HepG2 (cell line): Measurements from ENCODE around the gene BRI3BP. TPM values are rescaled to one million over a fixed set of nuclear protein-coding genes. Genes with fewer than 3 reads are reported as not detected.

Experiments
- ARID2 ChIP-seq: sonication (generic); formaldehyde crosslinking; IDR thresholded peaks from 2 replicates; pipeline ENCODE4 v1.8.1; 2022; ENCODE audit warnings: mild to moderate bottlenecking, missing genetic modification reagents, borderline replicate concordance
- CBFB ChIP-seq: sonication (generic); formaldehyde crosslinking; IDR thresholded peaks from 2 replicates; pipeline ENCODE4 v1.4.0; 2020; ENCODE audit warnings: missing genetic modification reagents
- CSRNP2 ChIP-seq: sonication (generic); formaldehyde crosslinking; conservative IDR thresholded peaks from 2 replicates; pipeline ENCODE4 v1.8.0; 2022; ENCODE audit warnings: low read depth, missing genetic modification reagents
- ETV5 ChIP-seq: IDR thresholded peaks from 2 replicates; pipeline ENCODE4 v1.6.1; 2018; ENCODE audit warnings: missing biosample characterization, missing genetic modification reagents, inconsistent platforms, borderline replicate concordance
- JARID2 ChIP-seq: sonication (generic); formaldehyde crosslinking; IDR thresholded peaks from 2 replicates; pipeline ENCODE4 v1.8.1; 2023; ENCODE audit warnings: missing genetic modification reagents, inconsistent platforms; ENCODE audit not compliant: insufficient replicate concordance
- MATR3 ChIP-seq: sonication (generic); formaldehyde crosslinking; IDR thresholded peaks from 2 replicates; pipeline ENCODE4 v1.4.0; 2020; ENCODE audit warnings: missing genetic modification reagents
- MBD4 ChIP-seq: IDR thresholded peaks from 2 replicates; pipeline ENCODE4 v1.6.1; 2012; ENCODE audit warnings: low read length, inconsistent platforms, borderline replicate concordance
- MEF2D ChIP-seq: sonication (generic); formaldehyde crosslinking; IDR thresholded peaks from 2 replicates; pipeline ENCODE4 v1.5.1; 2020; ENCODE audit warnings: mild to moderate bottlenecking, missing genetic modification reagents
- MTF2 ChIP-seq: sonication (generic); formaldehyde crosslinking; IDR thresholded peaks from 2 replicates; pipeline ENCODE4 v1.5.0; 2020; ENCODE audit warnings: missing genetic modification reagents, borderline replicate concordance
- NCOR1 ChIP-seq: fragments of 200-600 bp; sonication (generic); IDR thresholded peaks from 2 replicates; pipeline ENCODE4 v1.7.0; 2017; ENCODE audit warnings: antibody characterized with exemption, low read length, borderline replicate concordance
- PITX1 ChIP-seq: sonication (generic); formaldehyde crosslinking; IDR thresholded peaks from 2 replicates; pipeline ENCODE4 v1.5.1; 2020; ENCODE audit warnings: mild to moderate bottlenecking, missing genetic modification reagents
- POGK ChIP-seq: sonication (generic); formaldehyde crosslinking; conservative IDR thresholded peaks from 2 replicates; pipeline ENCODE4 v1.8.0; 2022; ENCODE audit warnings: mild to moderate bottlenecking, moderate library complexity, missing genetic modification reagents
- PRPF4 ChIP-seq: fragments of 200-400 bp; formaldehyde crosslinking; IDR thresholded peaks from 2 replicates; pipeline ENCODE4 v1.6.1; 2016; ENCODE audit warnings: low read length, low read depth; ENCODE audit not compliant: poor library complexity, severe bottlenecking
- SIN3B ChIP-seq: fragments of 150-350 bp; IDR thresholded peaks from 2 replicates; pipeline ENCODE4 v1.6.1; 2014; ENCODE audit warnings: low read length
- SYNCRIP ChIP-seq: fragments of 200-400 bp; formaldehyde crosslinking; IDR thresholded peaks from 2 replicates; pipeline ENCODE4 v1.6.1; 2018; ENCODE audit warnings: mild to moderate bottlenecking, low read depth, low read length; ENCODE audit not compliant: insufficient read depth
- TRIM22 ChIP-seq: fragments of 450-650 bp; IDR thresholded peaks from 2 replicates; pipeline ENCODE4 v1.6.1; 2017
- YEATS4 ChIP-seq: sonication (generic); formaldehyde crosslinking; IDR thresholded peaks from 2 replicates; pipeline ENCODE4 v1.4.0; 2020; ENCODE audit warnings: missing genetic modification reagents, borderline replicate concordance
- ZBTB26 ChIP-seq: IDR thresholded peaks from 2 replicates; pipeline ENCODE4 v1.6.1; 2016; ENCODE audit warnings: missing compliant biosample characterization, missing genetic modification reagents, borderline replicate concordance
- ZNF430 ChIP-seq: sonication (generic); formaldehyde crosslinking; IDR thresholded peaks from 2 replicates; pipeline ENCODE4 v1.9.0; 2021; ENCODE audit warnings: mild to moderate bottlenecking, missing genetic modification reagents
- ZNF432 ChIP-seq: sonication (generic); formaldehyde crosslinking; IDR thresholded peaks from 2 replicates; pipeline ENCODE4 v1.5.0; 2020; ENCODE audit warnings: missing genetic modification reagents, mild to moderate bottlenecking, borderline replicate concordance
- ZNF563 ChIP-seq: sonication (generic); formaldehyde crosslinking; IDR thresholded peaks from 2 replicates; pipeline ENCODE4 v1.8.0; 2022; ENCODE audit warnings: mild to moderate bottlenecking, moderate library complexity, missing genetic modification reagents
- ZNF800 ChIP-seq: sonication (generic); formaldehyde crosslinking; IDR thresholded peaks from 2 replicates; pipeline ENCODE4 v1.4.0; 2020; ENCODE audit warnings: missing genetic modification reagents
- ZSCAN21 ChIP-seq: sonication (generic); formaldehyde crosslinking; IDR thresholded peaks from 2 replicates; pipeline ENCODE4 v1.8.0; 2022; ENCODE audit warnings: mild to moderate bottlenecking, missing genetic modification reagents, moderate library complexity, borderline replicate concordance
- polyA plus RNA-seq, 8 experiments: library from polyadenylated mRNA; depleted of rRNA in 3 of 8; stranded (reverse) in 7 of 8; unstranded in 1 of 8; fragments of >200 nt; fragmentation: Illumina TruSeq in 4 of 8; extraction: Trizol in 4 of 8; gene quantifications; 2 replicates each; pipeline versions ENCODE4 v1.2.1 to v1.2.3, GENCODE V29; 2011 to 2016; ENCODE audit warnings: low read depth in 4 of 8, missing spikeins in 1 of 8, mixed read lengths in 1 of 8; ENCODE audit not compliant: insufficient read depth in 1 of 8
- total RNA-seq, 5 experiments: library from RNA; depleted of rRNA; stranded (reverse); fragments of >200 nt; fragmentation: Illumina TruSeq; extraction: Trizol; gene quantifications; 2 replicates each; pipeline ENCODE4 v1.2.3, GENCODE V29; 2016; ENCODE audit warnings: low read depth in 1 of 5

The BRI3BP gene
- total and polyA plus RNA-seq, 2 of the 13 experiments (the other 11 are each of a cell fraction or from before 2014, with no cell fraction given) = 7.5 to 21.1 TPM

- TF ChIP-seq POGK (no peak), ZSCAN21 (0 out of 2 replicates have a peak, but pooled peaks have one; percentile 49), MTF2 (CRISPR knock-in tag) (no peak), NCOR1 (peak; percentile 41; the same call in 1 of the 2 replicates), ARID2 (0 out of 2 replicates have a peak, but pooled peaks have one; percentile 24), PRPF4 (no peak), JARID2 (CRISPR knock-in tag) (no peak), CSRNP2 (no peak), MATR3 (no peak), CBFB (CRISPR knock-in tag) (no peak), ZNF432 (no peak), ZNF800 (peak; percentile 75), MBD4 (no peak), ZNF430 (CRISPR knock-in tag) (no peak), TRIM22 (no peak), SIN3B (no peak), SYNCRIP (no peak), YEATS4 (0 out of 2 replicates have a peak, but pooled peaks have one; percentile 51), PITX1 (CRISPR knock-in tag) (no peak), ZNF563 (CRISPR knock-in tag) (no peak), ETV5 (CRISPR knock-in tag) (peak; percentile 21; the same call in 1 of the 2 replicates), MEF2D (CRISPR knock-in tag) (no peak), ZBTB26 (CRISPR knock-in tag) (no peak)
These were observed 1.1 kb downstream of the BRI3BP start (continued) for GRCh38 chr12:124994437-124994975.
